HG02943 (cell line): ENCODE data around the gene MAD1L1.

Source experiments
- ATAC-seq: cut with Tn5 transposase; IDR thresholded peaks from one replicate; pipeline ENCODE4 v1.9.1; 2021; ENCODE audit warnings: mild to moderate bottlenecking, low read depth, moderate library complexity; ENCODE audit not compliant: unreplicated experiment

The MAD1L1 gene

DNA sequence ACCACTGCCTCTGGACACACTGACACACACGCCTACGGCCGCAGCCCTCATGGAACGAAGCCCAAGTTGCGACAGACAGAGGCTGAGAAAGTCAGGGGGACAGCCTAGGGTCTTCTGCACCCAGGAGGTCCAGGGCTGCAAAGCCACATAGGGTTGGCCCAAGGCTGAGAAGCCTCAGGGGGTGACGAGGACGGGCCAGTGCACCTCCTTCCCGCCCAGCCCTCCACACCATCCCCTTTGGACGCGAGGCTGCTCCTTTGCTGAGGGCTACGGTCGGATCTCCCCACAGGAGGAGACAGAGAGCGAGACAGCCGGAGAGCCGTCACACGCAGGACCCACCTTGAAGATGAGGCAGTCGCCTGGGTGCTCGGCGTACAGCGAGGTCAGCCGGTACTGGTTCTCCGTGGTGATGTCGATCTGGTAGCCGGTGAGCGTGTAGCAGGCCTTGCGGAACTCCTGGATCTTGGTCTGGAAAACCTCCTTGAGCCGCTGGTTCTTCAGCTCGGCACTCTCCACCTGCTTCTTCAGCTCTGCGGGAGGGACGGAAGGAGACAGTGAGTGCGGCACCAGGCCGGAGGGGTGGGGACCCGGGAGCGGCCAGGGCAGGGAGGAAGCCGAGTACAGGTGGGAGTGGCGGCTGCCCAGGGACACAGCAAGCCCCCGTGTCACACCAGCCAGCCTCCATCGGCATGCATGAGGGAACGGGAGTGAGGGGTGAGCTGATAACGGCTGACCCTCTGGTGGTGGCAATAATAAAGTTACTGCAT, 334.7 kb downstream of the MAD1L1 start:
- no peak for ATAC-seq

DNA sequence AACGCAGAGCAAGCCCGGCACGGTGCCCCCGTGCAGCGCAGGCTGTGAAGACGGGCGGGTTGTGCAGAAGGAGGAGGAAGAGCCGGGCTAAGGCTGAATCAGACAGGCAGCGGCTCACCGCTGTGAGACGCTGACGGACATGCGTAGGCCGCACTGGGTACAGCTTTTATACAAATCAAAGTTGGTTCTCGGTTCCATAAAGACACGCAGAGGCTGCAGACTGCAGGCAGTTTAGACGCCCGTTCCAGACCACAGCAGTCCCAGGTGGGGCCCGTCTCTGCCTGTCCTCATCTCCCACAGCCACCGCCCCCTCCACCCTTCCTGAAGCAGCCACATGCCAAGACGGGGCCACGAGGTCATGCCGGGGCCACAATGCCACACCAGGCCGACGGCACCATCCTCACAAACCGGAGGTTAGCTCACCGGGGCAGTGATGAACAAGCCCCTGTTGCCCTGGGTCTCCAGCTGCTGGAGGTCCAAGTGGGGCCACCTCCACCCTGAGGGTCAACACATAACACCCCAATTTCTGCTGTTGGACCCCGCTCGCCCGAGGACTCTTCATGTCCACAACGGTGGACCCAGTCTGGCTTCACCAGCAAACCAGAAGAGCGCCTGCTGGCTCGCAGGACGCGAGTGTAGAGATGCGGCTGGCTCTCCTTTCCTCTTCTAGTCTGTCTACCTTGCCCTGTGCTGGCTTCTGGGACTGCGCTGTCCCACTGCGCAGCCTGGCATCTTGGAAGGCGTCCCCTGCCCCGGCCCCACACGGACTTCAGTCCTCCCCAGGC, 335.5 kb downstream of the MAD1L1 start:
- ATAC-seq: no peak

DNA sequence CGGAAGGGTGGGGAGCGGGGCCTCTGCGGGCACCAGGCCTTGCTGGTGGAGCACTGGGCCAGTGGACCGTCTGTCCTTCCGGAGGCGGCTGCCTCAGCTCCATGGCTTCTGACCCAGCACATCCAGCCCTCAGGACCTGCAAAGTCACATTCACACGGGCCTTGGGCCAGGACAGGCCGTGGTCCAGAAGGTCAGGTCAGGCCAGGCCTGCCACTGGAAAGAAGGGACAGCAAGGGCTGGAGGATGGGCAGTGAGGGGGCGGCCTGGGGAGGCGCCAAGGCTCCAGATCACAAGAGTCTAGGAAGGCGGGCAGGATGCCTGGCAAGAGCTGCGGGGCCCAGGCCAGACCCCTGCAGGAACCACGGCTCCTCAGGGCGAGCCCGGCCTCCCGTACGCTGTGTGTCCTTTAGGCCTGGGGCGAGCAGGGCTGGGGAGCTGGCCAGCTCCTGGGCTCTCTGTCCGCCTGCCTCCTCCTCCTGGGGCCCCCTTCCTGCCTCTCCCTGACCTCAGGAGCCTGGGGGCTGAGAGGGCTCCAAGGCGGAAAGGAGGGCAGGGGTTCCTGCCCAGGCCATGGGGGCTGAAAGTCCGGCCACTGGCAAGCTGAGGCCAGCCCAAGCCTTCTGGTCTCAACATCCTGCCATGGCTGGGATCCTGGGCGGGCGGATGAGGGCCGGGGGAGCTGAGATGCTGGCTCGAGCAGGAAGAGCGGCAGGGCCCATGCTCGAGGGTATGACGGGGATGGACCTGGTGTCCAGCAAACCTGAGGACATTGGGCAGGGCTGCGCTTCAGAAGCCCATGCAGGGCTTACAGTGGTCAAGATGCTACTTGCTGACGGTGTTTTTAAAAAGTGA, 336.9 kb downstream of the MAD1L1 start:
- no peak for ATAC-seq

DNA sequence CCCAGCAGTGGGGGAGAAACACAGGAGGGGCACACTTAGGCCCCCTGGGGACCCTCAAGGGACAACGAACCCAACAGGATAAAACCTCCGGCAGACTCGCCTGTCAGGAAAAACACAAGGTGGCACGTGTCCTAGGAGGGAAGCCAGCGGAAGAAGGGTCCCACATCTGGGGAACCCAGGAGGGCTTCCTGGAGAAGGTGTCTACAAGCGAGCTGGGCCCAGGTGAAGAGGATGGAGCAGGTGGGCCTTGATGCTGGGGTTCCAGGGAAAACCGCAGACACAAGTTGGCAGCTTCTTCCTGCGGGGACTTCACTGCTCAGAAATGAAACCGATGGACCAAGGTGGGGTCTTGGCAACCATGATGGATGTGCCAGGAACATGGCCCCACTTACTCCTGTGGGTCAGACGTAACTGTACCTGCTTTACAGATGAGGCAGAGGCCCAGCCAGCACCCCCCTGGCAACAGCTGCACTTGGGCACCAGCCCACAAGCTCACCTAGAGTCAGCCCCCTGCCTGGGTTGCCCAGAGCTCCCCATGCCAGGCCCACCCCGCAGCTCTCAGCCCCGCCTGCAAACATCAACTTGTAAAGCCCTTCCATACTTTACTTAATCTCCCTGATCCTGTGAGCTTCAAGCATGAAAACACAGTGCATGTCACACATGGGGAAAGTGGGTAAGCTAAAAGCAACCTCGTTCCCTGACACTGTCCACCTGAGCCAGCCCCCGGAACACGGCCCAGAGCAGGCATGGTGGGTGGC, 337.7 kb downstream of the MAD1L1 start:
- no peak for ATAC-seq

DNA sequence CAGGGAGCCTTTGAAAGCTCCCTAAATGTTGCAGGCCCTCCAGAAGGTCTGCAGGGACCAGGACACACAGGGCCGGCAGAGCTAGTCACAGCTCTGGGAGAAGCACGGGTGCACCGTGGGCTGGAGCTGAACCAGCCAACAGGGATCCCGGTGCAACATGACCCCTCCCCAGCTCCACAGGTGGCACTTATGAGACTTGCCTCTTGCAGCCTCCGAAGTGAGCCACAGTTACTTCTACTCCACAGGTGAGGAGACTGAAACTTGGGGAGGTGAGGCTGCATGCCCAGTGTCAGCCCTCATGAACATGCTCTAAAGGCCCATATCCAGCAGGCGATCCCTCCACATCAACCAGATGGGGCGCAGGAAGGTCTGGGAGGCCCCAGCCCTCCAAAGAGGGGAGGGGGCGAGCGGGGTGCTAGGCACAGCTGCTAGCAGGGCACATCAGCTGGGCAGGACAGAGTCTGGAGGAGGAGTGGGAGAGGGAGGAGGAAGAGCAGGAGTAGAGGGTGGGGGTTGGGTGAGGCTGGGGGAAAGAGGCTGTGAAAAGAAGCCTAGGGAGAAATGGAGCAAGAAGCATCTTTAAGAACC, 338.3 kb downstream of the MAD1L1 start:
- ATAC-seq: no peak

DNA sequence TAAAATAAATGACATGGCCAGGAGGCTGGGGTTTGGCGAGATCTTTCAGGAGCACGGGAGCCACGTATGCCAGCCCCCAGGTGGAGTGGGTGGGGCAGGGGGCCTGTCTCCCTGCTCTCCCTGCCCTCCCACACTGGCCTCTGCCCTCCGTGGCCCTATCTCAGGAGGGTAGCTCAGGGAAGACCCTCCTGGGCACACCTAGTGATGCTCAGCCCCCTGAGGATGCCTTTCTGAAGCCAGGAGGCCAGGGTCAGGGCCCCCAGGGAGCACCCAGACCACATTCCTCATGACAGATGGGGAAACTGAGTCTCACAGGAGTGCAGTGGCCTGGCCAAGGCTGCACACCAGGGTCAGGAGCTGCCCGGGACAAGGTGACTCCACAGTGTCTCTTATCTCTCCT, 339.3 kb downstream of the MAD1L1 start:
- ATAC-seq: no peak

DNA sequence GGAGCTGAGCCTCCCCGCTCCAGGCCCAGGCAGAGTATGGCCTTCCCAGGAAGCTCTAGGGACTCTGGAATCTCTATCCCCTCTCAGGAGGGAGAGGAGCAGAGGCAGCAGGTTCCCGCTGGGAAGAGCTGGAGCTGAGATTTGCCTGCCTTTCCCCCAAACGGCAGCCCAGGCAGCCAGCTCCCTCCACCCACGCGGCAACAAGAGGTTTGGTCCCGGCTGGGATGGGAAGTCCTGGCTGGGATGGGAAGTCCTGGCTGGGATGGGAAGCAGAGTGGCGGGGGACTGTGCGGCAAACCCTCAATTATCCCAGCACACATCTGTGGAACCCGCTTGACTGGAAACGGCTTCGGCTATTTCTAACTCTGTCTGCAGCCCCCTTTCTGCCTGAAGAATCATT, 339.7 kb downstream of the MAD1L1 start:
- no peak for ATAC-seq

DNA sequence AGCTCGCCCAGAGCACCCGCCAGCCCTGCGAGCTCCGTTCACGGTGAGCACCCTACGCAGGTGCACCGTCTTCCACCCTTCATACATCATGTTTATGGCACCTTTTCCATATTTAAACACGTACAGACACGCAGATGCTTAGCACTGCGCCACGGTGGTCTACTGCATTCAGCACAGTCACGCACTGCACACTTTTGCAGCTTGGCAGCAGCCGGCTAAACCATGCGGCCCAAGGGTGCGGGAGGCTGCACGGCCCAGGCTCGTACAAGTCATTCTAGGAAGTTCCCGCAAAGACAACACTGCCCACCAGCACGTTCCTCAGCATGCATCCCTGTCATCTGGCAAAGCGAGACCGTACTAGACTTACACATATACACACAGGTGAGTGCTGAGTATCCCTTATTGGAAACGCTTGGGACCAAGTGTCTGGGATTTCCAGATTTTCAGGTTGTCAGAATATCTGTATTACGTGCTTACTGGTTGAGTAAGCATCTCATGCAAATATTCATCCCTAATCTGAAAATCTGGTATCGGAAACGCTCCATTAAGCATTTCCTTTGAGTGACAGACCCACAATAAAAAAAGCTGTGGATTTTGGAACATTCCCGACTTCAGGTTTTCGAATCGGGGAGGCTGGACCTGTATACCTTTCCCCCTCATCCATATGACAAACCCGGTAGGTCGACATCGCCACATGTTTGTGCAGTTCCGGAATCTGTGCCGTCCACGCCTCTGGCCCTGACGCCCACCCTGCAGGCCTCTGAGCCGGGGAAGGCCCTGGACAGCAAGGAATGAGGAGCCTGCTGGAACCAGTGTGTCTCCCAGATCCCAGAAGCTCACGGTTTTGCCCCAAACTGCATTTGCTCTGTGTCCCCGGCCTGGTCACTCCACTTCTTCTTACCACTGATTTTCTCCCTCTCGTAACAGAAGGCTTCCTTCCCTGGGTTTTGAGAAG, 340.5 kb downstream of the MAD1L1 start:
- no peak for ATAC-seq

DNA sequence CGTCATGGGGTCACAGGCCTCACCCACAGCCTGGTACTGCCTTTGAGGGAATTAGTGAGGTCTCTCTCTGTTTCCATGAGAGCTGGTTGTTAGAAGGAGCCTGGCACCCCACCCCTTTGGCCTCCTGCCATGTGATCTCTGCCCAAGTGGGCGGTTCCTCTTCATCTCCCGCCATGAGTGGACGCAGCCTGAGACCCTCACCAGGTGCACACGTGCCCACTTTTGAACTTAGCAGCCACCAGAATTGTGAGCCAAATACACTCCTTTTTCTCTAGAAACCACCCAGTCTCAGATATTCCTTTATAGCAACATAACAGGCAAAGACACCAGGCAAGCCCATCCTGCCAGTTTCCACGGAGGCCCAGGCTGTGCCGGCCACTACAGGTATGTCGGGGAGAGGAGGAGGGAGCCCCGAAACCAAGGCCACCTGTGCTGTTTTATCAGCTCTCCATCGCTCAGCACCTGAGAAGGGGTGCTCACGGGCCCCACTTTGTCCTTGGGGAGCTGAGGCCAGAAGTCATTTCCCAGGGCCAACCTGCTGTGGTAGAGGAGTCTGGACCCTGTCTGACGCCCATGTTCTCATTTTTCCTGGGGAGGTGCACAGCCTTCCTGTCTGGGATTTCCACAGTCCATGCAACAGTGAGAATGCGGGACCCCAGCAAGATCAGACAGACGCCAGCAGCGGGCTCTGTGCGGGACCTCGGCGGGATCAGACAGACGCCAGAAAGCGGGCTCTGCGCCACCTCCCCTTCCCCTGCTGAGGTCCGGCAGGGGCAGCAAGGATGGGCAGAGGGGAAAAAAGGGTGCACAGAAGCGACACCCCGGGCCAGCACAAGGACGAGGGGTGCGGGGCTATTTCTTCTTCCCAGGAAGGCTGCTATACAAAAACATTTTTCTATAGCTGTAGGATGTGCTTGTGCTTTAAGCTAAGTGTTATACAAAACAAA, 342.2 kb downstream of the MAD1L1 start:
- ATAC-seq: no peak

DNA sequence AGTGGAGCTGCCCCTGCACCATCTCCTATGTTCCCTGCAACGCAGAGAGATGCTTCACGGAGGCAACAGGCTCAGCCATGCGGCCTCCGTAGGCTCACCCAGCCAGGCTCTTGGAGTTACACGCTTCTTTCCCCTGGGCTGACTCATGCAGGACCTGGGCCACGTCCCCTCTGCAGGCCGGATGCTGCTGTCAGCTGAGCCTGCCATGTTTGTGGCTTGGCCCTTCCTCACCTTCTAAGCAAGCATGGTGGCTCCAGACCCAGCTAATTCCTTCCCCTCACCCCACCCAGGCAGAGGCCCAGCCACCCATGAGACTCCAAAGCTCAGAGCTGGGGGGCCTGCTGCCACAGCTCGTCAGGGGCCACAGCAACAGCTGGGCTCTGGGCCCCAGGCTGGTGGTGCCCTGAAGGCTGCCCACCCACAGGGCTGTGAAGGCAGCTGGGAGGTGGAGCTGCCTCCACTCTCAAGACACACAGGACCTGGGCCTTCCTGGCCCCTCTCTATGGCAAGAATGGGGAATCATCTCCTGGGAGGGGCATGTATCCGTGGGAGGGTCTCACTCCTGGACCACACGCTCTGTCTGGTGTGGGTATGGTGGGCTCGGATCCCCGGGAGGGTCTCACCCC, 343.1 kb downstream of the MAD1L1 start:
- ATAC-seq: no peak

DNA sequence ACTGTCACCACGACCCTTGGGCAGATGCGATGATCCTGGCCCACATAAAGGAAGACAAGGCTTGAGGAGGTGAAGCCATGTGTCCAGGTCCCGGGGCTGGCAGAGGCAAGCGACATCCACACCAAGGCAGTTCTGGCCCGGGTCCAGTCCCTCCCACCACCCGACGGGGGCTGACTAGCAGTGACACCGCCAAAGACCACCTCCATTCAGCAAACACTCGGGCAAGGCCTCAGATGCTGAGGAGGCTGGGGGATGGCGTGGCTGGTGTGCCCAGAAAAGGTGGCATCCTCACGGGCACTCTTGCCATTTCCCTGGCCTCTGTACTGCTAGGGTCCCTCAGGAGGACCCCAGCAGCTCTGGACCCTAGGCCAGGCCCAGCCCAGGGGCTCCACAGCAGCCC, 343.7 kb downstream of the MAD1L1 start:
- no peak for ATAC-seq

DNA sequence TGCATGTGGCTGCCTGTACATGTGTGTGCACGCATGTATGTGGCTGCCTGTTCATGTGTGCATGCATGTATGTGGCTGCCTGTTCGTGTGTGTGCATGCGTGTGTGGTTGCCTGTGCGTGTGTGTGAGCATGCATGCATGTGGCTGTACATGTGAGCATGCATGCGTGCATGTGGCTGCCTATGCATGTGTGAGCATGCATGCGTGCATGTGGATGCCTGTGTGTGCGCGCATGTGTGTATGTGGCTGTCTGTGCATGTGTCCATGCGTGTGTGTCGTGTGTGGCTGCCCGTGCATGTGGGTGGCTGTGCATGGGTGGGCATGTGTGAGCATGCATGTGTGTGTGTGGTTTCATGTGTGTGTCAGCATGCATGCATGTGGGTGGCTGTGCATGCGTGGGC, 344.3 kb downstream of the MAD1L1 start:
- no peak for ATAC-seq

DNA sequence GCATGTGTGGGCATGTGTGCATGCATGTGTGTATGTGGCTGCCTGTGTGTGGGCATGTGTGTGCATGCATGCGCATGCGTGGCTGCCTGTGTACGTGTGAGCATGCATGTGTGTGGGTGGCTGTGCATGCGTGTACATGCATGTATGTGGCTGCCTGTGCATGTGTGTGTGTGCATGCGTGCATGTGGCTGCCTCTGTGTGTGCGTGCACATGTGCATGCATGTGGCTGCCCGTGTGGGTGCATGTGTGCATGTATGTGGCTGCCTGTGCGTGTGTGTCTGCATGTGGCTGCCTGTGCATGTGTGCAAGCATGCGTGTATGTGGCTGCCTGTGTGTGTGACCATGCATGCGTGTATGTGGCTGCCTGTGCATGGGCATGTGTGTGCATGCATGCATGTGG, 345.5 kb downstream of the MAD1L1 start:
- ATAC-seq: no peak

DNA sequence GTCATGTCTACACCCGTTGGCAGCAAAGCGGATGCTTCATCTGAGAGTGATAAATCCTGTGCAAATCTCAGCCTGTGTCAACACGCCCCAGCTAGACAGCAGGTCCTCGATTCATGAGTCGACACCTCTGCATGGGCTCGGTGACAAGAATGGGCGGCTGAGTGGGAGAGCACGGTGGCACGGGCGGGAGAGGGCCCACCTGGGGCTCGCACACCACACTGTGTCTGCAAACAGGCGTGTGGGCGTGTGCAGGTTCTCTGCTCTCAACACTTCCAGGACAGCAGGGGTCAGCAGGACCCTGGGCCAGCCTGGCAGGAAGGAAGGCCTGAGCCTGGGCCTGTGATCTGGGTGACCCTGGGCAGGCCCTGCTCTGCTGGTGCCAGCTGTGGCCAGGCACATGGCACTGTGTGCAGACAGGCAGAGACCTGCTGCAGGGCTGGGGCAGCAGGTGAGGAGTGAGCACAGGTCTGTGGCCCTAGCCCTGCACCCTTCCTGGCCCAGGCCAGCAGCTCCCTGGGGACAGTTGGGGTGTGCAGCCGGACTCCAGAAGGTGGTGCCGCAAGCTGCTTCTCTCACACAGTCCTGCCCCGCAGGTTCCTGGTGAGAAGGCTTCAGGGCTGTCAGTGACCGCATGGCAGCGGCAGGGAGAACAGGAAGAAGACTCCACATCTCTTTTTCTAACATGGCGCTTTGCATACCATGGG, 346.2 kb downstream of the MAD1L1 start:
- no peak for ATAC-seq

DNA sequence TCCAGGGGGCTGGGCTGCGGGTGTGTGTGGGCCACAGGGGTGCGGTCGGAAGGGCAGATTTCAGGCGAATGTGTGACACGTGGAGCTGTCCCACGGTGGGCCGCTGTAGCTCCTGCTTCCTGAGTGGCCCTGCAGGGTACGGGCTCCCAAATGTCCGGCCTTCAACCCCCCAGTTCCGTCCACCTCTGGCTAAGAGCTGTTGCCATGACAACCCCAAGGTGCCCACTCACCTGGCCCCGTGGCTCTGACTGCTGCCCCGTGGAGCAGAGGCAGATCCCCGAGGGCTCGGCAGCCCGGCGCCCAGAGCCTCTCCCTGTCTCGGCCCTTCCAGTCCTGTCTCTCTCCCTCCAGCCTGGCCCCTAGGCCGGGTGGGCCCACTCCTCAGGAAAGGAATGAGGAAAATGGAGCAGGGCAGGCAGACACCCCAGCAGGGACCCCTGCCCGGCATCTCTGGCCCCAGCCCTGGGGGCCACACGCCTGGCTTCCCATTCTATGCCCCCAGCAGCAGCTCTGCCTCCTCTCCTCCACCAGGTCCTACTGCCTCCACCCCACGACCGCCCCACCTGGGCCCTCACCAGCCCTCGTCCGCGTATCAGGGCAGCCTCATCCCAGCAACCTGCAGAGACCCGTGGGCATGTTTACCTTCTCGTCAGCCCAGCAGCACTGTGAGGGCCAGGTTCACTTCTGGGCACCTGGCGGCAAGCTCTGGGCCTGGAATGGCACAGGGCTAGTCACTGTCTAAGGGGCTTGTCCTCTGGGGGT, 347.1 kb downstream of the MAD1L1 start:
- ATAC-seq: no peak
